AG20443 (cell line): Measurements from ENCODE around the gene UBE2C.
A peak's percentile ranks its signal among the peaks of the same experiment; 100 is the strongest.
"Not testable (repeated sequence)": the region's sequence is repeated elsewhere in the genome, so short reads cannot be mapped to it uniquely, and the experiment has no call there.

Experiments
- DNase-seq: peaks from one replicate; pipeline ENCODE4 v3.0.0; 2012; ENCODE audit warnings: low spot score, mixed read lengths

UBE2C gene

DNA sequence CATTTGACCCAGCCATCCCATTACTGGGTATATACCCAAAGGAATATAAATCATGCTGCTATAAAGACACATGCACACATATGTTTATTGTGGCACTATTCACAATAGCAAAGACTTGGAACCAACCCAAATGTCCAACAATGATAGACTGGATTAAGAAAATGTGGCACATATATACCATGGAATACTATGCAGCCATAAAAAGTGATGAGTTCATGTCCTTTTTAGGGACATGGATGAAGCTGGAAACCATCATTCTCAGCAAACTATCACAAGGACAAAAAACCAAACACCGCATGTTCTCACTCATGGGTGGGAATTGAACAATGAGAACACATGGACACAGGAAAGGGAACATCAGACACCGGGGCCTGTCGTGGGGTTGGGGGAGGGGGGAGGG is 14.5 kb upstream of the UBE2C start:
- DNase-seq: not testable (repeated sequence)

DNA sequence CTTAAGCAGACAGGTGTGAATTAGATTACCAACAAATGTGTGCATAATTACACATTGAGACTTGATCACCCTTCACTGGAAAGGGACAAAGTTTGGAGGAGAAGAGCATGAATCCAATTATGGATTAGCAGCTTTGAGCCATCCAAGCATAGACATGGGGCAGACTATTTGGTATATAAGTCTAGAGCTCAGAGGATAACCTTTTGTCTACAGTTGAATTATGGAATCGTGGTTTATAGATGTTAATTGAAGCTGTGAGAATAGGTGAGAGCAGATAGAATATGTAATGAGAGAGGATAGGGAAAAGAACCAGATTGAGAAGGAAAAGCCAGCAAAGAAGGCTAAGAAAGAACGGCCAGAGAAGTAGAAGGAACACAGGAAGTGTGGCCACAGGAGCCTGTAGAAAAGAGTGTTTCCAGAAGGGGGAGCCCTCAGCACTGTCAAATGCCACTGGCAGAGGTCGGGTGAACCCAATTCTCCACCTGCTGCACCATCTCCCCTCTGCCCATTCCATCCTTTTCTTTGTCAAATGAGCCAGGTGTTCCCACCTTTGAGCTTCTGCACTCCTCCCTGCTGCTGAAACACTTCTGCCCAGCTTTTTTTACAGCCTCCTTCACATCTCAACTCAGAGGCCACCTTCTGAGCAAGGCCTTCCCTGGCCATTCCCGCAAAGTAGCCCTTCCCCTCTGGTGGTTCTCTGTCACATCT is 13.4 kb upstream of the UBE2C start:
- peak; percentile 78 for DNase-seq

DNA sequence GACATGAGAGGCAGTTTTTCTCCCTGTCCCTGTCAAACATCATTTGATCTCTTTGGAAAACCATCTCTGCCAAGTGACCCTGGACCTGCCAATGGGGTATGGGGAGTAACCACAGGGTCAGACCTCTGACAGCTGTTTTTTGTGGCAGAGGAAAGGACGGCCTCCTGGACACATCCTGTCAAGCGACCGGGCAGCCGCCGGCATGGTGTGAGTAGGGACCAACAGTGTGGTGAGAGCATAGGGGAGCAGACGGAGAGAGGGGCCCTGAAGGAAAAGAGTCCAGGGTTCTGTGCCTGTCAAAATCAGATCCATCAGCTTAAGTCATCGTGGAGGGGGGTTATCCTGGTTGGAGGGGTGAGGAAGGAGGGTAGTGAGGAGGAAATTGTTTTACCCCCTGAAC is 10.6 kb upstream of the UBE2C start:
- DNase-seq: no peak

DNA sequence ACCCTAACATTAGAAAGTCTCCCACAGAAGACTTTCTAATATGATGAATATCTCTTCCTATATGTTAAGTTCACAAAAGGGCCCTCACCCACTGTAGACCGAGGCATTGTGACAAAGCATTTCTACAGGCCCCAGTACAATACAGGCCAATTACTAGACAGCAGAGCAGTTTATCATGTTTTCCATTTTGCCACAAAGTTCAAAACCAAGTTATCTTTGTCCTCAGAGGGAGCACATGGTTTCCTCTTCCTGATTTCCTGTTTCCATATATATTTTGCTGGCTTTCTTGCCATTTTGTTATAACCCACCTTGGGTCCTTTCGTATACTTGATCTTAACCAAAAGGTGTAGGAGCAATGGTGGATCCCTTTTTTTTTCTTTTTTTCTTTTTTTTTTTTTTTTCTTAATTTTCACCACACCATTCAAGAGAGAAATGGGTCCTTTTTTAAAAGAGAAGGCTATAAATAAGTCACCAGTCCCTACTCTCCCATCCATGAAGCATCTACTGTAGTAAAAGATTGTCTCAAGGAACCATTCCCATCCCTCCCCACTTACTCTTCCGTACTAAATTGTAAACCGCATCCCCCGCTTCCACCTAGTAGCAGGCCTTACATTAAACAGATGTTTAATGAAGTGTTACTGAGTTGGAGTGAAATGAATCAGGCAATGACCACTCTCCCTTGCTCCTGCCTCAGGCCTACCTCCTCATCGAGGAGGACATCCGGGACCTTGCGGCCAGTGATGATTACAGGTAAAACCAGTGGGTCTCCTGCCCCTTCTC is 2.1 kb upstream of the UBE2C start:
- DNase-seq: no peak

DNA sequence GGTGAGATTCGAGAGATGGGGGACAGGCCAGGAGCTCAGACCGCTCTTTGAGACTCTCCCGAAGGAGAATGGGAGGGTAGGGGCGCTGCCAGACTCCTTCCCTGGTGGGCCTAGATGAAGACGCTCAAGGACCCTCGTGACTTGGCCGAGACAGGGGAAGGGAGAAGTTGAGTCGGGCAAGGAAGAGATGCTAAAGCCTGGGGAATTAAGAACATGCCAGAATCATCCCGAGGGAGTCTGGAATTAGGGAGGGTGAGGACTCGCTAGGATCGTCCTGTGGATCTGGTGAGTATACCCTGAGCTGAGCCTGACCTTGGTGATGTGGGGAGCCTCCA is 529 bp downstream of the UBE2C start:
- no peak for DNase-seq

DNA sequence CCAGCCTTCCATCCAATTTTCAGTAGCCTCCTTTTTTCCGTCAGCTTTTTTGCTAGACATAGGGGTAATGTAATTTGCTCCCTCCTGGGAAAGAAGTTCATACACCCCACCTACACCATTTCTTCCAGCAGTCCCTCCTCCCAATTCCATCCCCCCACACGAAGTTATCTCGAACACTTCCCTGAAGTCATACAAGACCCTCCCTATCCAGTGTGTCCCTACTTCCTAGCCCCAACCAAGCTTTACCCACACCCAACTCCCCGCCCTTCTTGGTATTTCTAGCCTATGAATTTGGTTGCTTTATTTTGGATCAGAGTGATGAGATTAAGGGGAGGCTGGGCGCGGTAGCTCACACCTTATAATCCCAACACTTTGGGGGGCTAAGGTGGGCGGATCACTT is 1.0 kb downstream of the UBE2C start:
- no peak for DNase-seq

DNA sequence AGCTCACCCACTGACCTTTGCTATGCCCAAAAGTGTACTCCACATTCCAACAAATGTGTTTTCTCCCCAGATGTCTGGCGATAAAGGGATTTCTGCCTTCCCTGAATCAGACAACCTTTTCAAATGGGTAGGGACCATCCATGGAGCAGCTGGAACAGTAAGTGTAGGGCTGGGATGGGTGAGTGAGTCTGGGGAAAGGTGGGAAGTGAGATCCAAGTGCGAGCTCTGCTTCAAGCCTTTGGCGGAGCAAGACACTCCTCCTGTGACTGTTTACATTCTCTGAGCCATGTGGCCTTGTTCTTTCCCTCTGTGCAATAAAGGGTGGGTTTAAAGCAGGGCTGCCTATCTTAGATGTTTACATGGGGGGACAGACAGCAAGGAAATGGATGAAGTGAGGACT is 1.9 kb downstream of the UBE2C start:
- no peak for DNase-seq

DNA sequence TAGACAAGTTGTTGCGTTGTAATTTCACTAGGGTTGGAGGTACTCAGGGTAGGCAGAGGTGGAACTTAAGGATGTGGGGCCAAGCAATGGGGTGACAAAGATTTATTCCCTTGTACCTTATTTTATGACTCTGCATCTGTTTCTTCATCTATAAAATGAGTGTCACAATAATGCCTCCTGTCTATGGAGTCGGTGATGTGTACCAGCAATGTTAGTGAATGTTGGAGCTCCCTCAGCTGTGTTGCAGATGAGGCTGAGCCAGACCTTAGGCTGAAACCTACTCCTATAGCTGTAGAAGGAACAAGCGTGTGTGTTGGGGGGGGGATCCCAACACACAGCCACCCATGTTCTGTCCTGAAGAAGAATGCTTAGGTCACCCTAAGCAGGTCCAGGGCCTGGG is 4.5 kb downstream of the UBE2C start:
- no peak for DNase-seq

DNA sequence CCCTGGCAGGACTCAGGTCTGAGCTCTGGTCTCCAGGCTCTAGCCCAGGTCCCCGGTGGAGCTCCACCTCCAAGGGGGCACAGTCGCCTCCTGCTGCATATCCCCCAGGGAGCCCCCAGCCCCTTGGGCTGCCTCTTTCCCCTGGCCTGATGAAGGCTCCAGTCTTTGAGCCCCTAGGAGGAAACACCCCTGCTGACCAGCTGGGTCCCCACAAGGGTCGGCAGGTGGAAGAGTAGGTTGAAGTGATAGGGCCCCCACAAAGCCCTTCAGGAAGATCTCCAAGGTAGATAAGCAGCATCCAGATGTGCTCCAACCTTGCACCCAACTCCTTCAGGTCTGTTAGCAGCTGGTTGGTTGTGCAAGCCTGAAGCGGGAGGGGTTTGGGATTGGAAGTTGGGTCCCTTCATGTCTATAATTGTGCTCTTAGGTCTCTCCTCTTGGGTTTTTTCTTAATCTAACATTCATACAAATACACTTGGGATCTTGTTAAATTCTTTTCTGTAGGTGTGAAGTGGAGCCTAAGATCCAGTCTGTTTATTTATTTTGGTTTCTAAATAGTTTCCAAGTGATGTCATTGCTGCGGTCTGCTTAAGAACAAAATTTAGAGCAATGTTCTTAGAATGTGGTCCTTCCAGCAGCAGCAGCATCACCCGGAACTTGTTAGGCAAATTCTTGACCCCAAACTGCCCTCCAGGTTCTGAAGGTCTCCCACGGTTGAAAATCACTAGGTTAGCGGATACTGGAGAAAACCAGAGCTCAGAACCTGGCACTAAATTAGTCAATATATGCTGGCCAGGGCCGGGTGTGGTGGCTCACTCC is 5.1 kb downstream of the UBE2C start:
- DNase-seq: peak; percentile 72

DNA sequence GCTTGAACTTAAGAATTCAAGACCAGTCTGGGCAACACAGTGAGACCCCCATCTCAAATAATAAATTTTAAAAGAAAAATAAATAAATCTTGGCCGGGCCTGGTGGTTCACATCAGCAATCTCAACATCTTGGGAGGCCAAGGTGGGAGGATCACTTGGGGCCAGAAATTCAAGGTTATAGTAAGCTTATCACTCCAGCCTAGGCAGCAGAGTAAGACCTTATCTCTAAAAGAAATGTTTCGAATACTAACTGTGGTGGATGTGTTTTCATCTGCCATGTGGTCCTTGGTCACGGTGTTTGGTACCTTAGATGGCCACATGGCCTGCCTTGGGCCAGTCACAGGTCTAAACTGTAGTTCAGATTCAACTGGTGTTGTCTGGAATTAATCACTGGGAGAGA is 5.8 kb downstream of the UBE2C start:
- no peak for DNase-seq

DNA sequence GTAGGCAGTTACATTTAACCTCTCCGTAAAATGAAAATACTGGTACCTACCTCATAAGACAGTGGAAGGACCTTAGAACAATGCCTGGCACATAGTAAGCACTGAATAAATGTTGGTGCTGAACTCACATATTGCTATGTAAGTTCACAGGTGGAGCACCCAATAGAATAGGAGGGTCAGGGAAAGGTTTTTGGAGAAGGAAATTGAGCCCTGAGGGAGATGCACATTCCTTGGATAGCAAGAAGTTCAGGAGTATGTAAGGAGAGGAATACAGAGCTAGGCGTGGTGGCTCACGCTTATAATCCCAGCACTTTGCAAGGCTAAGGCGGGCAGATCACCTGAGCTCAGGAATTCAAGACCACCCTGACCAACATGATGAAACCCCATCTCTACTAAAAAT is 7.0 kb downstream of the UBE2C start:
- no peak for DNase-seq

DNA sequence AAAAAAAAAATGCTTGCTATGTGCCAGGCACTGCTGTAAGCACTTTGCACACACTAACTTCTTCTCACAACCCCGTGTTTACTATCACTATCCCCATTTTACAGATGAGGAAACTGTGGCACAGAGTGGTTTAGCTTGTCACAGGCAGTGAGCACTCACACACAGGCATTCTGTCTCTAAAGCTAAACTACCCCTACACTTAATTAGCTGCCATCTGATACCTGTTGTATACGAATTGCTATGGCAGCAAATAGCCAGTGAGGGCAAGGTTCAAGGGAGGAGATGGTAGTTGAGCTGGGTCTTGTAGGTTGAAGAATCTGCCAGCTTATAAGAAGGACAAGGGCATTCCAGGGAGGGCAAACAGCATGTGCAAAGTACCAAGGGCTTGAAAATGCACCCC is 9.5 kb downstream of the UBE2C start:
- DNase-seq: no peak

DNA sequence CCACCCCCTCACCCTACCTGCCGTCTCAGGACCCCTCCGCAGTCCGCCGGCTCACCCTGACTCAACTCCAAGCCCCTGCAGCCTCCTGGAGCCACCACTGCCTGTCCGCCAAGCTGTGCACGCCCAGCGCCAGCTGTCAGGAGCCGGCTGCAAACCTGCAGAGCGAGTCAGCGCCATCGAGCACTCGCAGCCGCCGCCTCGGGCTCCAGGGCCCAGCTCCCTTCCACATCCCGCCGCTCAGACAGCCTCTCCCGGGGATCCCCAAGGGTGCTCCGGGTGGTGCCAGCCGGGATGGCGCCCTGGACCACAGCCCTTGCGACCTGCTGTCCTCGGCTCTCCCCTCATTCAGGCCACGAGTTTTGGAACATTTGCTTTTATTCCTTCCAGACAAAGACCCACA is 10.4 kb downstream of the UBE2C start:
- peak; percentile 39 for DNase-seq

DNA sequence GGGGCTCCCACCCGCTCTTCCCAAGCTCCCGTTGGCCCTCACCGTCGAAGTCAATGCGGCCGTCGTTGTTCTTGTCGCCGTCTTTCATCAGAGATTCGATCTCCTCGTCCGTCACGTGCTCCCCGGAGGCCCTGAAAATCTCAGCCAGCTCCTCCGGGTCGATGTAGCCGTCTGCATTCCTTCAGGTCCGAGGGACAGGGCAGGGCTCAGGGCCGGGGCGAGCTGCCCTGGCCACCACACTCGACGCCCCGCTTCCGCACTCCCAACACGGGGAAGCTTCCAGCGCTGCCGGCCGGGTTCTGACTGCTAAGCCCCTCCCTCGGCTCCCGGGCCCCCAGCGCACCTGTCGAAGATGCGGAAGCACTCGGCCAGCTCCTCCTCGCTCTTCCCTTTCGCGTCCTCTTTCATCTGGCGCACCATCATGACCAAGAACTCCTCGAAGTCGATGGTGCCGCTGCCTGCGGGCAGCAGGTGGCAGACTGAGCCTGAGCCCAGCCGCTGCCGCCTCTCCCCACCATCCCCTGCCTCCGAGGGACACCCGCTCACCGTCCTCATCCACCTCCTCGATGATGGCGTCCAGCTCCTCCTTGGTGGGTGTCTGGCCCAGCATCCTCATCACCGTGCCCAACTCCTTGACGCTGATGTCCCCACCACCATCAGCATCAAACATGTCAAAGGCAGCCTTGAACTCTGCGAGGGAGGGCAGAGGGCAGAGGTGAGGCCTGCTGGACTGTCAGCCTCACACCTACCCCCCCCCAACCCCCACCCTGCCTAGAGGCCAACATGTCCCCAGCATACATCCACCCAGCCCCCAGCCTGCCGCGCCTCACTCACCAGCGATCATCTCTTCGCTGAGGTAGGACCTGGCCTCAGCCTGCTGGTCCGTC is 11.7 kb downstream of the UBE2C start:
- peak; percentile 58 for DNase-seq

DNA sequence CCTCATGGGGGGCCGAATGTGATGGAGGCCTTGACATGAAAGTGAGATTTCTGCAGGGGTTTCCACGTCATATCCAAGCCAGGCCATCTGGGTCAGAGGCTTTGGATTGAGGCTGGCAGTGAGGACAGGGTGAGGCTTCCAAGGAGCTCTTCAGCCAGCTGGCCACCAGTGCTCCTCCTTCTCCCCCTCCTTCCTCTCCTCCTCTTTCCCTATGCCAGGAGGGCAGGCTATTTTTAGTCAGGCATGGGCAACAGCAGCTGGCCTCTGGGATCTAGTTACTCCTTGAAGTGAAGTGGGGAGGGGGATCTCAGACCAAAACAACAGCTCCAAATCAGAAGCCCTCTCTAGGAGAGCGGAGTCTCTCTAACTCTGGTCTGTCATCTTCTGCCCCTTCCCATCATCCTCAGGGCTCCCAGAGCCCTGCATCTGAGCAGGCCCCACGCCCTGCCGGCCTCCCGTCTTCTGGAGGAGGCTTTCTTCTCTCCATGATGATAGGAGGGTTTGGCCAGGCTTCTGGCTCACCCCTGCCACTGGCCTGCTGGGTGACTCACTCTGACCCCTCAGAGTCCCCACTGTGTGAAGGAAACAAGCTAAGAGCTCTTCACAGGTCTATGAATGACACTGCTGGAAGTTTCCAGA is 14.1 kb downstream of the UBE2C start:
- DNase-seq: peak; percentile 58

DNA sequence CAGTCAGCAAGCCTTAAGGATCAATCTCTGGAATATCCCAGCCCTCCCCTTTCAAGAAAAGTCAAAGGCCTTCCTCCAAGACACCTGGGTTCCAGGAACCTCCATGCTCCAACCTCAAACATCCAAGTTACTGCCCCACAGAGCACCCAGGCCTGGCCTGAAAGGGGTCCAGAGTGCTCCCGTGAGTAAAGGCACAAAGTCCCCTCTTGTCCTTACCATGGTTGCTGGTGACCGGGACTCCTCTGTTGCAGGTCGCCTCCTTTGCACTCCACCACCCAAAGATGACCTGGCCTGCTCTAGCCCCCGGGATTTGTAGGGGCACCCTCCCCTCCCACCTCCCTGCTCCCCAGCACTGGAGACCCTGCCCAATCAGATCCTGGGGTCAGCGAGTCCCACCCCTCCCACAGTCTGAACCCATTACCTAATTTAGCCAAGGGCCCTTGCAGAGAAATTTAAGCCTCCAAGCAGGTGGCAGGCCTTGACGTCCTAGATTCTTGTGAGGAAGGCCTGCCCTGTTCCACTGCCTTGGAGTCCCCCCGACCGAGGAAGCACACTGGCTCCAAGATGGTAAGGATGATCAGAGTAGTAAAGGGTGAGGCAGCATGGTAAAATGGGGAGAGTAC is 14.7 kb downstream of the UBE2C start, which contains the start of gene TNNC2:
Gene TNNC2, minus strand, starts transcription at position 283 of the 623 bp plus-strand sequence. Its CDS starts 64 bp downstream, at position 219.
- no peak for DNase-seq

DNA sequence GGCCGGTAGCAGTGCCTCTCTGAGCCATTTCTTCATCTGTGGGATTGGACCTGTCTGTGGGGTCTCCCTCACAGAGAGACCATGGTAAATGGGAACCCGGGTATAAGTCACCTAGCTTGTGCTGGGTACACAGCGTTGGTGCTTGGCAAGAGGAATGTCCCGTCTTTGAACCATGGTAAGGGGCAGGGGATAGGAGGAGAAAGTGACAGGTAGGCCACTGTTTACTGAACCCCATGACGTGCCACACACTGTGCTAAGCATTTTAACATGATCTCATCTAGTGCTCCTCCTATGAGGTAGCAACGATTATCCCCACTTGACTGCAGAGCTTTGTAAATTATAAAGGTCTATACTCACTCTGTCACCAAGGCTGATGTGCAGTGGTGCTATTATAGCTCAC is 15.3 kb downstream of the UBE2C start:
- DNase-seq: no peak

DNA sequence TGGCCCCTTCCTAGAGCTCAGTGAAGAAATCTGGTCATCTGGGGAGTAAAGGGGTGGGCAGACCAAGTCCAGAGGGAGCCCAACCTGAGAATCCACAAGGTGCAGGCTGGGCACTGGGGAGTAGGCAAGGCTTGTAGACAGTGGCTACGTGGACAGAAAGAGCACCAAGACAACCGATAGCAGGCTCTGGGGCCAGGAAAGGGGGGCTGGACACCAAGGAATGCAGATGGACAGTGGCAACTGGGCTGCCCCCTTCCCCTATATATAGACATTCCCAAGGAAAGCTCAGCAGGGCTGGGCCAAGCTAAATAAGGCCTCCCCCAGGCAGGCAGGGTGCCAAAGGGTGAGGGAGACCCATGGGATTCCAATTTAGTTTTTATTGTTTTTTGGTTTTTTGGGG is 16.1 kb downstream of the UBE2C start:
- DNase-seq: no peak

DNA sequence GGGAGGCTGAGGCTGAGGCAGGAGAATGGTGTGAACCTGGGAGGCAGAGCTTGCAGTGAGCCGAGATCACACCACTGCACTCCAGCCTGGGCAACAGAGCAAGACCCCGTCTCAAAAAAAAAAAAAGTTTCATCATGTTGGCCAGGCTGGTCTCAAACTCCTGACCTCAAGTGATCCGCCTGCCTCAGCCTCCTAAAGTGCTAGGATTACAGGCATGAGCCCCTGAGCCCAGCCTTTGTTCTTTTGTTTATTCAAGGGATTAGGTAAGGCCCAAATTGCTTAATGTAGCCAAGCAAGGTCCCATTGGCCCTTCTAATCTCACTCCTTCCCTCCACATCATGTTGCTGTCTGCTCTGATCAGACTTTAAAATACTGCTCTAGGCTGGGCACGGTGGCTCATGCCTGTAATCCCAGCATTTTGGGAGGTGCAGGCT is 17.2 kb downstream of the UBE2C start:
- not testable (repeated sequence) for DNase-seq

DNA sequence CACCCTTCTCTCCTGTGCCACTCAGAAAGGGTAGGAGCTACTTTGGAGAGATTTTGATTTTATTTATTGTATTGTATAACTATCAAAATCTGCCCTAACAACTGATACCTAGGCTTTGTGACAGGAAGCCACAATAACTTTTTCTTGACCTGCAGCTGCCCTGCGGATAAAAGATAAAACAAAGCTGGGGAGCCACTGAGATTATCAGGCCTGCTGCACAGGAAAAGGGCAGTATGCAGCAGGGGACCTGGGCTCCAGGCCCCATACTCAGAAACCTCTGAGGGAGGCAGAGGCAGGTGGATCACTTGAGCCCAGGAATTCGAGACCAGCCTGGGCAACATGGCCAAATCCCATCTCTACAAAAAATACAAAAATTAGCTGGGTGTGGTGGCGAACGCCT is 20.2 kb downstream of the UBE2C start:
- no peak for DNase-seq
